Motor neuron (in vitro differentiated cells): ENCODE measurements around the gene MAST3. TPM values are rescaled to one million over a fixed set of nuclear protein-coding genes. Genes with fewer than 3 reads are reported as not detected.

Experiments
- ATAC-seq, 8 experiments: fragments of 200-7000 bp; cut with Tn5 transposase; replicated peaks in 6 of 8; 2 replicates each; pipeline ENCODE4 v1.8.0; 2021; ENCODE audit warnings: mild to moderate bottlenecking in 8 of 8, moderate library complexity in 8 of 8
- H3K27ac ChIP-seq, 2 donors: fragments of 250-450 bp; sonication (Bioruptor Pico); 2 replicates each; pipeline ENCODE4 v1.9.0; 2021; ENCODE audit warnings: antibody characterized with exemption in 2 of 2, mild to moderate bottlenecking in 2 of 2, moderate library complexity in 1 of 2
- H3K4me1 ChIP-seq, 2 donors: fragments of 250-450 bp; sonication (Bioruptor Pico); replicated peaks in 1 of 2; 2 replicates each; pipeline ENCODE4 v1.6.1; 2021; ENCODE audit warnings: antibody characterized with exemption in 2 of 2, mild to moderate bottlenecking in 2 of 2, moderate library complexity in 1 of 2
- H3K4me3 ChIP-seq, 5 donors: fragments of 250-450 bp; sonication (Bioruptor Pico); 2 replicates each; pipeline ENCODE4 v1.9.0; 2021; ENCODE audit warnings: antibody characterized with exemption in 5 of 5, mild to moderate bottlenecking in 5 of 5, moderate library complexity in 4 of 5
- WGBS, 10 experiments: fragments of 450-650 bp; shearing (Covaris generic); methylation state at CpG; one replicate each; pipeline ENCODE4 v1.0.0; 2022; 5-methylcytosine and 5-hydroxymethylcytosine counted together
- in situ Hi-C, 9 experiments: fragments of 400-800 bp; cut with MboI; loops; one replicate each; pipeline ENCODE4 v1.15.0; 2021; ENCODE audit warnings: low sequenced_read_pairs in 9 of 9, low pct_unique_long_range_greater_than_20kb in 2 of 9; ENCODE audit not compliant: unreplicated experiment in 9 of 9
- total RNA-seq, 8 experiments: library from RNA; unstranded; fragments of 300-600 nt; gene quantifications; 2 replicates each; pipeline versions ENCODE4 v1.2.3 to v1.2.4, GENCODE V29; 2022

The MAST3 gene
- total RNA-seq, 8 experiments from 2014 or later = 3.3 to 11.7 (median 5.8) TPM

DNA sequence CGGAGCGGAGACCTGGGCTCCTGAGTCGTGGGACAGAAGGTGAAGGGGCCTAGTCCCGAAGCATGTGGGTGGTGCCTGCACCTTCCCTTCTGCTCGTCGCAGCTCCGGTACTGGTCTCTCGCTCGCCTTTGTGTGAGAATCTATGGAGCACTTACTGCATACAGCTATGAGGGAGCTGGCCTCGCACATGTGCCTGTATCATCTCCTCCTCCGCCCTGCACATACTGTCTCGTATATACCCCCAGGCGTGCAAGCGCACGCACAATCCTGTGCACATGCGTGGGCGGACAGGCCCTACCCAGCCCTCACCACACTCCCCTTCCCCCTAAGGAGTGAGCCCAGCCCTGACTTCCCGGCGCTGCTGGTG is 64.0 kb downstream of the MAST3 start:
- WGBS, 10 experiments = 60% methylated on average over 4 of the region's 19 CpGs; no CpG with 5 or more reads in 9 of the 10 experiments
- no peak overlapping the region for H3K27ac ChIP-seq
- peak overlapping the region in 1 of 5 donors; percentile 37 for H3K4me3 ChIP-seq
- H3K4me1 ChIP-seq = peaks cover 22 to 26% of the 10 kb centered on the region in 2 donors
- in situ Hi-C loops = no loop called here
- ATAC-seq = peak in 3 of 8 experiments; percentile 3 to 37 (median 4)

DNA sequence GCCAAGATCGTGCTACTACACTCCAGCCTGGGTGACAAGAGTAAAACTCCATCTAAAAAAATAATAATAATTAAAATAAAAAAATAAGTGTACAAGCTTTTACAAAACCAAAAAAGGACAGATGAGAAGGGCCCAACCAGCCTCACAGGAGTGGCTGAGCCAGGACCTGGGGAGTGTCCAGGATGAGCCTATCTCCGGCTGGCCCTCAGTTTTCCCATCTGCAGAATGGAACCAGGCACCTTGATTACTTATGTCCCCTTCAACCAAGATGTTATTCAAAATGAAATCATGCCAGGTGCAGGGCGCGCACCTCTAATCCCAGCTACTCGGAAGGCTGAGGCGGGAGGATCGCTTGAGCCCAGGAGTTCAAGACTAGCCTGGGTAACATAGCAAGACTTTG is 66.5 kb downstream of the MAST3 start:
- in situ Hi-C loops = no loop called here

DNA sequence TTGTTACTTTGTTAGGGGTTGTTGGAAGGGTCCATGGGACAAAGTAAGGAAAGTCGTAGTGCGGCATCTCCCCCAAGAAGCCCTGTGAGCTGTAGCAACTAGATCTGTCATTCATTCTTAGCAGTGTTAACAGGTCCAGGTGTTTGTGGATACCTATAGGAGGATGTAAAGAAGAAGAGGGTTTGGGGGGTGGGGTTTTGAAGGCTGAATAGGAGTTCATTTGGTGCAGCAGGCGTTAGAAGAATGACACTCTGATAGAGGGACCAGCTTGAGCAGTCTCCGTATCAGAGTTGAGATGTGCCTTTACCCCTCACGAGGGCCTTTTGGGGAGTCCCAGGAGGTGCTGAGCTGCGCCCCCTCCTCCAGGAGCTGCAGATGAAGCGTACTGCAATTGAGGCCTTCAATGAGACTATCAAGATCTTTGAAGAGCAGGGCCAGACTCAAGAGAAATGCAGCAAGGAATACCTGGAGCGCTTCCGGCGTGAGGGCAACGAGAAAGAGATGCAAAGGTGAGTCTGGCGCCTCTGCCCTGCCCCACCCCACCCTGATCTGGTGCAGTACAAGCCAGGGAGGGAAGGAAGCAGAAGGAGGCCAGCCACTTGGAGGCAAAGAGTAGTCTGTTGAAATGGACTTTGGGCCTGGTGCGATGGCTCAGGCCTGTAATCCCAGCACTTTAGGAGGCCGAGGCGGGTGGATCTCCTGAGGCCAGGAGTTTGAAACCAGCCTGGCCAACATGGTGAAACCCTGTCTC is 68.4 kb downstream of the MAST3 start:
- H3K4me3 ChIP-seq = no peak overlapping the region
- WGBS, 10 experiments = 83 to 100% (median 97%) methylated on average over 1 to 10 of the region's 15 CpGs
- H3K27ac ChIP-seq = no peak overlapping the region
- in situ Hi-C loops = no loop called here
- no peak for ATAC-seq
- H3K4me1 ChIP-seq = peaks cover 8% of the 10 kb centered on the region in 2 donors

More for the DNA sequence above, 66.5 kb downstream of the MAST3 start:
- no peak overlapping the region for H3K4me3 ChIP-seq
- ATAC-seq = no peak
- no peak overlapping the region for H3K27ac ChIP-seq
- whole genome bisulfite sequencing, 10 experiments = 82 to 100% (median 97%) methylated on average over 1 to 7 of the region's 7 CpGs; no CpG with 5 or more reads in 1 of the 10 experiments
- peaks cover 10 to 12% of the 10 kb centered on the region in 2 donors for H3K4me1 ChIP-seq

DNA sequence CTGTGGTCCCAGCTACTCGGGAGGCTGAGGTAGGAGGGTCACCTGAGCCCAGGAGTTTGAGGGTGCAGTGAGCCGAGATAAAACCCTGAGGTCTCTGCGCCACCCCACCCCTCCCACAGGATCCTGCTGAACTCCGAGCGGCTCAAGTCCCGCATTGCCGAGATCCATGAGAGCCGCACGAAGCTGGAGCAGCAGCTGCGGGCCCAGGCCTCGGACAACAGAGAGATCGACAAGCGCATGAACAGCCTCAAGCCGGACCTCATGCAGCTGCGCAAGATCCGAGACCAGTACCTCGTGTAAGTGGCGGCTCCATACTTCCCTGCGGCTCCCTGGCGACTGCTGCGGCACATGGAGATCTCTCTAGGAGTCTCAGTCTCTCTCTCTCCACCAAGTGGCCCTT is 69.4 kb downstream of the MAST3 start:
- no peak for ATAC-seq
- Histone ChIP-seq H3K4me3 (no peak overlapping the region), H3K27ac (no peak overlapping the region), H3K4me1 (no peaks in the 10 kb centered on the region)
- 100% methylated on average over 2 to 4 of the region's 21 CpGs; no CpG with 5 or more reads in 7 of the 10 experiments for WGBS, 10 experiments
- in situ Hi-C loops = no loop called here

DNA sequence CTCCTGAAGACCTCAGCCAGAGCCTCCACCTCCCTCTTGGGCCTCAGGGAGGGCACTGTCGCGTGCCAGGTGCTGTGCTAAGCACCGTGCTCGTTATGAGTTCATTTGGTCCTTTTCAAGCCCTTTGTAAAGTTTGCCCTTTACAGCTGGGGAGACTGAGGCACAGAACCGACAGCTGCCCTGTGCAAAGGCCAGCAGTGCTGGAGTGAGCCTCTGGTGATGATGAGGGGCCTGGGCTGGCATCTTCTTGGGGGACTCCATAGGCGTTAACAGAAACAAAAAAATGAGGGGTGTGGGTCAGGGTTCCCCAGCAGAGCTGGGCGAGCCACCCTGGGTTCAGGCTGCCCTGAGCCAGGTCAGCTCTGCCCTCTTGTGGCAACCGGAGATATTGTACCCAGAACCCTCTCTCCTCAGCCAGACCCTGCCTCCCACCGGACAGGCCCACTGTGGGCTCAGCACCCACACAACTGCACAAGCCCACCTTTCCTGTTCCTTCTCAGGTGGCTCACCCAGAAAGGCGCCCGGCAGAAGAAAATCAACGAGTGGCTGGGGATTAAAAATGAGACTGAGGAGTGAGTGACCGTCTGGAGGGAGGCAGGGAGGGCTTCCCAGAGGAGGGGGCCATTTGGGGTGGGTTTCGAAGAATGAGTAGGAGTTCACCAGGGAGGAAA is 70.5 kb downstream of the MAST3 start:
- no peak overlapping the region for H3K27ac ChIP-seq
- peak; percentile 50 to 88 (median 68) for ATAC-seq
- 63 to 100% (median 74%) methylated on average over 2 to 5 of the region's 14 CpGs; no CpG with 5 or more reads in 4 of the 10 experiments for WGBS, 10 experiments
- in situ Hi-C loops = no loop called here
- no peak overlapping the region for H3K4me3 ChIP-seq
- H3K4me1 ChIP-seq = peaks cover 0 to under 1% of the 10 kb centered on the region in 2 donors

DNA sequence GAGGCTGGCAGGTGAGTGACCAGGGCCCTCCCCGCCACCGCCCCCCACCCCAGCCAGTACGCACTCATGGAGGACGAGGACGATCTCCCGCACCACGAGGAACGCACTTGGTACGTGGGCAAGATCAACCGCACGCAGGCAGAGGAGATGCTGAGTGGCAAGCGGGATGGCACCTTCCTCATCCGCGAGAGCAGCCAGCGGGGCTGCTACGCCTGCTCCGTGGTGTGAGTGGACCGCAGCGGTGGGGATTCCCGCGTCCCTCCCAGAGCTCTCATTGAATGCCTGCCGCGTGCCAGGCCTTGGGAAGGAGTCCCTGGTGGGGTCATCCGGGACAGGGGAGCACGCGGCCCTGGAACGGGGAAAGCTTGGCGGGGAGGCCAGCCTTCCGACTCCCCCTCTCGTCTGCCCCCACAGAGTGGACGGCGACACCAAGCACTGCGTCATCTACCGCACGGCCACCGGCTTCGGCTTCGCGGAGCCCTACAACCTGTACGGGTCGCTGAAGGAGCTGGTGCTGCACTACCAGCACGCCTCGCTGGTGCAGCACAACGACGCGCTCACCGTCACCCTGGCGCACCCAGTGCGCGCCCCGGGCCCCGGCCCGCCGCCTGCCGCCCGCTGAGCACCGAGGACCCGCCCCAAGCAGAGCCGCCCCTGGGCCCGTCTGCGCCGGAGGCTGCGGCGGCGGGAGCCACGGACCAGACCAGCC is 71.2 kb downstream of the MAST3 start:
- 95% methylated on average over 8 of the region's 66 CpGs; no CpG with 5 or more reads in 9 of the 10 experiments for WGBS, 10 experiments
- peaks cover 4 to 7% of the 10 kb centered on the region in 2 donors for H3K4me1 ChIP-seq
- H3K27ac ChIP-seq = no peak overlapping the region
- no peak overlapping the region for H3K4me3 ChIP-seq
- peak in 2 of 8 experiments; percentile 6 to 8 for ATAC-seq
- in situ Hi-C loops = no loop called here

DNA sequence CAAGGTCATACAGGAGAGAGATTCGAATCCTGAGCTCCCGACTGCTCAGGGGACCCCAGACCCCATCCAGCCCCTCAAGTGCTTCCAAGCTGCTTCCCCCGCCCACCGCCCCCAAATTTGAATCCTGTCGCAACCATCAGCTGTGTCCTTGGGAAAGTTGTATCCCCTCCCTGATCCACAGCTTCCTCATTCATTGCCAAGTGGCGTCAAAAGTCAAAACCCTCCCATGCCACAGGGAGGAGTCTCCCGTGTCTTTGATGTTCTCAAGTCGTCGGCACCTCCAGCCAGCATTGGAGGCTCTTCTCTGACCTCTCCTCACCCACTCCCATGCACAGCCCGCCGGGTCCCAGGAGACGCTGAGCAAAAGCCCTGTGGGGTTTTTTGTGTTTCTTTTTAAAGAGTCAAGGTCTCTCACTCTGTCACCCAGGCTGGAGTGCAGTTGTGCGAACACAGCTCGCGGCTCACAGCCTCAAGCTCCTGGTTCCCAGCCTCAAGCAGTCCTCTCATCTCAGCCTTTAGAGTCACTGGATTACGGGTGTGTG is 73.2 kb downstream of the MAST3 start:
- no peak for ATAC-seq
- in situ Hi-C loops = no loop called here
- H3K27ac ChIP-seq = no peak overlapping the region
- no peak overlapping the region for H3K4me3 ChIP-seq
- WGBS, 10 experiments = 80 to 100% (median 90%) methylated on average over 1 to 6 of the region's 16 CpGs; no CpG with 5 or more reads in 4 of the 10 experiments
- H3K4me1 ChIP-seq = peaks cover 7 to 8% of the 10 kb centered on the region in 2 donors

DNA sequence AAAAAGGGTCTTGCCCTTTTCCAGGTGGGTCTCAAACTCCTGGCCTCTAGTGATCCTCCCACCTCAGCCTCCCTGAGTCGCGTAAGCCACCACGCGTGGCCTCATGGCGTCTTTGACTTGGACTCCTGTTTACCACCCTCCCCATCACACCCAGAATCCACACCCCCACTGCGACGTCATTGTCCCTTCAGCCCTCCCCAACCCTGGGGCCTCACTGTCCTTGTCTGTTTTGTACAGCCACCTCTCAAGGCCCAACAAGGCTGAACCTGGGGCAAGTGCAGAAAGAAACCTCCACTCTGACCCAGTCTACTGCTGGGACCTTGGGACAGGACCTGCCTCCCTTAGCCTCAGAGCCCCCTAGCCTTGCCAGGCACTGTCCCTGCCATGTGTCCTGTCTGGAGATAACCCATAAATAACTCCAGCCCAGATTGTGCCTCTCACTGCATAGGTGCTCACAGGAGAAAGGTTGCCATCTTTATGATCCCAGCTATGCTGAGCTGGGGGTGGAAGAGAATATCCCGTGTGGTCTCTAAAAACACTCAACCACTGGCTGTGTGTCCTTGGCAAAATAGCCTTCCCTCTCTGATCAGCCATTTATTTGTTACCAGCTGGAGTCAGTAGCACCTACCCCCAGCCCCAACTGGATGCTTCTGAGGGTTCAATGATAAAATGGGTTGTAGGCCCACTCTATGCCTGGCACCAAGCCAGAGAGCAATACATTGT is 74.2 kb downstream of the MAST3 start:
- no peak overlapping the region for H3K27ac ChIP-seq
- in situ Hi-C loops = no loop called here
- ATAC-seq = no peak
- 57 to 100% (median 100%) methylated on average over 1 to 7 of the region's 8 CpGs; no CpG with 5 or more reads in 5 of the 10 experiments for WGBS, 10 experiments
- H3K4me3 ChIP-seq = no peak overlapping the region
- H3K4me1 ChIP-seq = peaks cover 7 to 8% of the 10 kb centered on the region in 2 donors

DNA sequence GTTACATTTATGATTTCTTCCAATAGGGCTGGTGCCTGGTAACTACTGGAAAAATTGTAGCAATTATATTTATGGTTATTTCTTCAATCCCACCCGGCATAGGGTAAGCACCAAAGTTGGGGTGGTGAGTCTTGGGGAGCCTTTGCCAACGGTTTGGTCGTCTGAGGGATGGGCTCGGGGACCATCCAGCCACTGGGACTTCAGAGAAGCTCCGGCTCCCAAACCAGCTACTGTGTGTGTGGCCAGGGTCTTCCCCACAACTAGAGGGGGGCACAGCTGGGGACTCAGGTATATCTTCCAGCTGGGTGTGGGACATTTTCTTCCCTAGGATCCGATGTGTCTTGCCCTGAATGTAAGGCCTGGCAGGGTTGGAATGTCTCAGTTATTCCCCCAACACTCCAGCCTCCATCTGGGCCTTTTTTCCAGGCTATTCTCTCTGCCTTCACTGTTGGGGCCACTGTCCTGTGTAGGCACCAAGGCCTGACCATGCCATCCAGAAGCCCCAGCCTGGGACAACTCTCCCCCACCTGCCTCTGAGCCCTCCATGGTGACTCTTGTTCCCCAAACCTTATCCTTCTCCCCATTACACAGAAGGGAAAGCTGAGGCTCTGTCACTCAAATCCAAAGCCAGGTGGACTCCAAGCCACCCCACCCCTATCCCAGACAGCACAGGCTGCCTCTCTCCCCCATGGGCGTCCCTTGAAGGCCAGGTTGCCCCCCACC is 74.9 kb downstream of the MAST3 start:
- H3K4me3 ChIP-seq = no peak overlapping the region
- WGBS, 10 experiments = 60 to 80% (median 80%) methylated on average over 1 to 2 of the region's 7 CpGs; no CpG with 5 or more reads in 7 of the 10 experiments
- in situ Hi-C loops = no loop called here
- ATAC-seq = no peak
- H3K27ac ChIP-seq = no peak overlapping the region
- peaks cover 7 to 8% of the 10 kb centered on the region in 2 donors for H3K4me1 ChIP-seq

DNA sequence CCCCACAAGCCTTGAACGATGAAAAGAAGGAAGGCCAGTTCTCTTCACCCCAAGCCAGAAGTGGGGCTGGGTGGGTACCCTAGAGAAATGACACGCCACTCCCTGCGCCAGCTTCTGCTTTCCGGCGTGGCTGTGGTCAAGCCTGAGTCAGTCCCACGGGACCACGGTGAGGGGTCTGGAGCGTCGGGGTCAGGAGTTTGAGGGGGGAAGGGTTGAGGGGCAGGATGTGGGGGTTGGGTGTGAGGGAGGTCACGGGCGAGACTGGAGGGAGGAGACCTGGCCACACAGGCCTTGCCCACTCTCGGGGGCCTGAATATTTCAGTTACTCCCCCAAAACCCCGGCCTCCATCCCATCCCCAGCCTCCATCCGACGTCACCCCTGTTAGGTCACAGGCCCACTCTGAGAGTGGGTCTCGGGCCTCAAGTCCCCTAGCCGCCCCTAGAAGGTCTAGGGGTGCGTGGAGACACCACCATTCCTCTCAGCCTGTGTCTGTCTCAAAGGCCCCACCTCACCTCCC is 75.5 kb downstream of the MAST3 start:
- peak in 1 of 8 experiments; percentile 29 for ATAC-seq
- Histone ChIP-seq H3K4me3 (no peak overlapping the region), H3K27ac (no peak overlapping the region), H3K4me1 (peaks cover 7 to 8% of the 10 kb centered on the region in 2 donors)
- in situ Hi-C loops = no loop called here
- WGBS, 10 experiments = no CpG with 5 or more reads among the region's 18 CpGs

DNA sequence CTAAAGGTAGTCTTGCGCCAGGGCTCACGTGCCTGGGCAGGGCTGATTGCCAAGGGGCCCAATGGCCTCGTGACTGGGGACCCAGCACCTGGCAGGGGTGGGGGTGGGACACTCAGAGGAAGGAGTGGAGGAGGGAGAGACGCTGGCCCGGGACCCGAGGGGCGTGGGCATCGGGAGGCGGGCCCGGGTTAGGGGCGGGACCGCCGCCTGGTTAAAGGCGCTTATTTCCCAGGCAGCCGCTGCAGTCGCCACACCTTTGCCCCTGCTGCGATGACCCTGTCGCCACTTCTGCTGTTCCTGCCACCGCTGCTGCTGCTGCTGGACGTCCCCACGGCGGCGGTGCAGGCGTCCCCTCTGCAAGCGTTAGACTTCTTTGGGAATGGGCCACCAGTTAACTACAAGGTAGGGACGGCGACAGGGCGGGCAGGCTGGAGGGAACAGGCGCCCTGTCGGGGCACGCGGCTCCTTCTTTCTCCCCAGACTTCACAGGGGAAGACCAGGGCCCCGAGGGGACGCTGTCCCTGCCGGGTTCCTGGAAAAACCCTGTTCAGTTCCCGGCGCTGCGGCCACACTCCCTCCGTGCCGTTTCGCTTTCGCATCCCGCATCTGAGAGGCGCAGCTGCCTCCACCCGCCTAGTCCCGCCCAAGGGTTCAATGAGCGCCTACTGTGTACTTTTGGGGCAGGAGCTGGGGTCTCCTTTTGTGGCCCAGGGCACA is 76.2 kb downstream of the MAST3 start, which contains the start of gene IFI30:
Gene IFI30 (plus strand): TSS at position 242 of the 717 bp plus-strand sequence. CDS start 29 bp downstream, at position 271.
- peak; percentile 65 to 87 (median 74) for ATAC-seq
- Histone ChIP-seq H3K4me3 (peak within 1 kb of the TSS in 3 of 5 donors; percentile 13 to 26 (median 14)), H3K27ac (no peak within 1 kb of the TSS), H3K4me1 (peaks cover 7 to 8% of the 10 kb centered on the region in 2 donors)
- WGBS, 10 experiments = 0% methylated on average over 1 to 4 of the region's 47 CpGs; no CpG with 5 or more reads in 8 of the 10 experiments
- in situ Hi-C loops = no loop called here
